ENCODE measurements around the gene GSTA3. TPM values are rescaled to one million over a fixed set of nuclear protein-coding genes. Genes with fewer than 3 reads are reported as not detected.
"Not testable (repeated sequence)": the region's sequence is repeated elsewhere in the genome, so short reads cannot be mapped to it uniquely, and the experiment has no call there.

GSTA3 gene
- not detected for total RNA-seq

- intact Hi-C loops (cut with DNase I; ENCODE audit: low total_unique reads) = no loop called here
- H3K27me3 ChIP-seq = no peaks in the 10 kb centered on the region
- H3K36me3 ChIP-seq = no peaks in the 10 kb centered on the region
- H3K9me3 ChIP-seq = no peaks in the 10 kb centered on the region
- no peaks in the 10 kb centered on the region for H3K4me1 ChIP-seq
- H3K27ac ChIP-seq = no peak within 1 kb of the TSS
- no peak within 1 kb of the TSS for H3K4me3 ChIP-seq
- no peak for DNase-seq (ENCODE audit: low spot score in 2 of 2)
- TF ChIP-seq, protein P1, sequence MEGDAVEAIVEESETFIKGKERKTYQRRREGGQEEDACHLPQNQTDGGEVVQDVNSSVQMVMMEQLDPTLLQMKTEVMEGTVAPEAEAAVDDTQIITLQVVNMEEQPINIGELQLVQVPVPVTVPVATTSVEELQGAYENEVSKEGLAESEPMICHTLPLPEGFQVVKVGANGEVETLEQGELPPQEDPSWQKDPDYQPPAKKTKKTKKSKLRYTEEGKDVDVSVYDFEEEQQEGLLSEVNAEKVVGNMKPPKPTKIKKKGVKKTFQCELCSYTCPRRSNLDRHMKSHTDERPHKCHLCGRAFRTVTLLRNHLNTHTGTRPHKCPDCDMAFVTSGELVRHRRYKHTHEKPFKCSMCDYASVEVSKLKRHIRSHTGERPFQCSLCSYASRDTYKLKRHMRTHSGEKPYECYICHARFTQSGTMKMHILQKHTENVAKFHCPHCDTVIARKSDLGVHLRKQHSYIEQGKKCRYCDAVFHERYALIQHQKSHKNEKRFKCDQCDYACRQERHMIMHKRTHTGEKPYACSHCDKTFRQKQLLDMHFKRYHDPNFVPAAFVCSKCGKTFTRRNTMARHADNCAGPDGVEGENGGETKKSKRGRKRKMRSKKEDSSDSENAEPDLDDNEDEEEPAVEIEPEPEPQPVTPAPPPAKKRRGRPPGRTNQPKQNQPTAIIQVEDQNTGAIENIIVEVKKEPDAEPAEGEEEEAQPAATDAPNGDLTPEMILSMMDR (IDR thresholded peaks at IDR 0.05) = no peak
- no peak for TF ChIP-seq POLR2AphosphoS5 (IDR thresholded peaks at IDR 0.05)
- no peak for TF ChIP-seq POLR2A (IDR thresholded peaks at IDR 0.05)
These were observed at the start of gene GSTA3 for GRCh38 chr6:52909531-52909930. Gene GSTA3 (minus strand): TSS chr6:52909698. CDS start chr6:52905834, 3,864 bp downstream.

DNA sequence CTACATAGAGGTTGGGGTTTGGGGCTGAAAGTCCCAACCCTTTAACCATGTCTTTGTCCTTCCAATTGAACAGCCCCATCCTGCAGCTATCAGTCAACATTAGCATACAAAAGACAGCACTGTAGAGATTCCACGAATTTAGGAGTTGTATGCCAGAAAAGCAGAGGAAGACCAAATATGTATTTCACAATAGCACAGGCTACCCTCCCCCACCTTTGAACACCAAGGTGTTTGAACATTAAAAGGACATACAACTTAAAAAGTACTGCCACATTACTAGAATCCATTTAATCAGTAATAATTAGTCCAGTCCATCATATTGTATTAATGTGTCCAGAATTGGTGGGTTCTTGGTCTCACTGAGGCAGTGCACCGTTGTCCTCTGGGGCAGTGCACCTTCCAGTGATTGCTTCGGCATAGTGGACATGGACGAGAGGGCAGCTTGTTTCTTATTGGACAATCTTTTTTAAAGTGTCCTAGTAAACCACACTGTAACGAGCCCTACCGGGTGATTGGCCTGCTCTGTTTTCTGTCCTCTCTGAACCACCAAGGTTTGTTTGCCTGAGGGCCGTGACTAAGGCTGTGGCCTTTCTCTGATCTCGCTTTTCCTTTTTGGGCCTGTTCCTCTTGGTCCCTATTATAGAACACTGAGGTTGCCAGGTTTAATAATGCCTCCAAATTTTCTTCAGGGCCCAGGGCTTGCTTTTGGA, 49.2 kb upstream of the GSTA3 start:
- intact Hi-C loops (cut with DNase I; ENCODE audit: low total_unique reads) = no loop called here
- TF ChIP-seq POLR2A (IDR thresholded peaks at IDR 0.05) (no peak), POLR2AphosphoS5 (IDR thresholded peaks at IDR 0.05) (no peak)
- TF ChIP-seq, protein P1 (IDR thresholded peaks at IDR 0.05) = no peak
- no peak overlapping the region for H3K4me3 ChIP-seq
- no peaks in the 10 kb centered on the region for H3K4me1 ChIP-seq
- no peak for DNase-seq (ENCODE audit: low spot score in 2 of 2)
- H3K27me3 ChIP-seq = no peaks in the 10 kb centered on the region
- no peaks in the 10 kb centered on the region for H3K9me3 ChIP-seq
- H3K36me3 ChIP-seq = no peaks in the 10 kb centered on the region
- H3K27ac ChIP-seq = no peak overlapping the region

DNA sequence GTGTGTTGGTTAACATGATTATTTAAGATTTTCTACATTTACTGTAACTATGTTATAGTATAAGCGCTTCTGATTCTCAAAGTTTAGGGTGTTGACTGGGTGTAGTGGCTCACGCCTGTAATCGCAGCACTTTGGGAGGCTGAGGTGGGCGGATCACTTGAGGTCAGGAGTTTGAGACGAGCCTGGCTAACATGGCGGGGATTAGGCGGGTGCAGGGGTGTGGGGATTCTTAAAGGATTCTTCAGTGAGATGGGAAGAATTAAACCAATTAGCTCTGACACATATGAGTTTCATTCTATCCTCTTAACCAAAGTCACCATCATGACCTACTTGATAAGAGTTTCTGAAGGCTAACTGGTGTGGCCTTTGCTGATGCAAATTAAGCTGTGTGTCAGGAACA, 46.4 kb upstream of the GSTA3 start:
- Histone ChIP-seq H3K27ac (no peak overlapping the region), H3K4me3 (no peak overlapping the region), H3K27me3 (no peaks in the 10 kb centered on the region), H3K4me1 (no peaks in the 10 kb centered on the region), H3K36me3 (no peaks in the 10 kb centered on the region), H3K9me3 (no peaks in the 10 kb centered on the region)
- TF ChIP-seq POLR2AphosphoS5 (IDR thresholded peaks at IDR 0.05) (no peak), POLR2A (IDR thresholded peaks at IDR 0.05) (no peak)
- TF ChIP-seq, protein P1 (IDR thresholded peaks at IDR 0.05) = no peak
- intact Hi-C loops (cut with DNase I; ENCODE audit: low total_unique reads) = no loop called here
- no peak for DNase-seq (ENCODE audit: low spot score in 2 of 2)

DNA sequence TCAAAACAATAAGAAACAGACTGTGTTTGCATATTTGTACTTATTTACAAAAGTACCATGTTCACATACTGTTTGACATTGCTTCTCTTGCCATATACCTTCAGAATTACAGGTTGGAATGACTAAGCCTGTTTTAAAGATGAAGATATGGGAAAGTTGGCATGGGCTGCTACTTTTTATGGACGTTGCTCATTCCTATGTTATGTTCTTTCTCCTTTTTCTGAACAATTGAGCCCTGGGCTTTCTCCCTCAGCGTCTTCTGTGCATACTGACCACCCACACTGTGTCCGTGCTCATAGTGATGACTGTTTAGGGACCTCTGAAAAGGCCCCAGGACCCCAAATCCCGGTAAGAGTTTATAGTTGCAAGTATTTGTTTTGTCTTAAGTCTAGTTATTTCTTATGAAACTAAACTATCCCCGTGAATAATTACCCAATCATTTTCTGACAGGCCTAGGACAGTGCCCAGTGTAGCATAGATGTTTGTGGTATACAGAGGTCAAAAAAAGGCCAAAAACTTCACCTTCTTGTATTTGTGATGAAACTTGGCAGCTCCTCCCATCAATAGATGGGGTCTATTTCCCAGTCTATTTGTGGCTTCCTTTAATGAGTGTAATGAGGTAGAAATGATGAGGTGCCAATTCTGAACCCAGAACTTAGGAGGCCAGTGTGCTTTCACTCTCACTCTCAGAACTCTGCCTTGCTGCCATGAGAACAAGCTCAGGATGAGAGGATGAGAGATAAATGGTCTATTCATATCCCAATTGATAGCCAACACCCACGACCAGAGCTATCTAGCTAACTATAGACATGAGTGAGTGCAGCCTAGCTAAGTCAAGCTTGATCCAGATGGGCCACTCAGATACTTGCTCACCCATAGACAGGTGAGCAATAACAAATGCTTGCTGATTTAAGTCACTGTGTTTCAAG, 44.7 kb upstream of the GSTA3 start:
- intact Hi-C loops (cut with DNase I; ENCODE audit: low total_unique reads) = no loop called here
- no peaks in the 10 kb centered on the region for H3K36me3 ChIP-seq
- H3K27ac ChIP-seq = no peak overlapping the region
- H3K9me3 ChIP-seq = no peaks in the 10 kb centered on the region
- TF ChIP-seq, protein P1 (IDR thresholded peaks at IDR 0.05) = no peak
- TF ChIP-seq POLR2AphosphoS5 (IDR thresholded peaks at IDR 0.05) = no peak
- TF ChIP-seq POLR2A (IDR thresholded peaks at IDR 0.05) = no peak
- no peak overlapping the region for H3K4me3 ChIP-seq
- no peak for DNase-seq (ENCODE audit: low spot score in 2 of 2)
- no peaks in the 10 kb centered on the region for H3K4me1 ChIP-seq
- no peaks in the 10 kb centered on the region for H3K27me3 ChIP-seq

- TF ChIP-seq POLR2AphosphoS5 (IDR thresholded peaks at IDR 0.05) = no peak
- TF ChIP-seq POLR2A (IDR thresholded peaks at IDR 0.05) = no peak
- TF ChIP-seq, protein P1 (IDR thresholded peaks at IDR 0.05) = no peak
- no peaks in the 10 kb centered on the region for H3K9me3 ChIP-seq
- H3K27me3 ChIP-seq = no peaks in the 10 kb centered on the region
- H3K36me3 ChIP-seq = no peaks in the 10 kb centered on the region
- no peak overlapping the region for H3K27ac ChIP-seq
- intact Hi-C loops (cut with DNase I; ENCODE audit: low total_unique reads) = loop anchor here (5.0 kb wide), 1 partner anchor 906 kb away; no protein-coding TSS in a partner anchor
- no peak for DNase-seq (ENCODE audit: low spot score in 2 of 2)
- H3K4me3 ChIP-seq = no peak overlapping the region
- H3K4me1 ChIP-seq = no peaks in the 10 kb centered on the region
These were observed 36.8 kb upstream of the GSTA3 start for GRCh38 chr6:52946306-52946705.

- H3K4me1 ChIP-seq; H3K27me3 ChIP-seq; H3K27ac ChIP-seq; H3K9me3 ChIP-seq; intact Hi-C loops (cut with DNase I; ENCODE audit: low total_unique reads); DNase-seq (ENCODE audit: low spot score in 2 of 2); H3K36me3 ChIP-seq; H3K4me3 ChIP-seq: not testable (repeated sequence)
These were observed 33.3 kb upstream of the GSTA3 start for GRCh38 chr6:52942821-52943220.
